T-helper 2 cell (primary cell): Measurements from ENCODE around the gene ACP3.
"Not testable (repeated sequence)": the region's sequence is repeated elsewhere in the genome, so short reads cannot be mapped to it uniquely, and the experiment has no call there.

ENCODE experiments used
- DNase-seq, 5 experiments: peaks; one replicate each; pipeline versions ENCODE4 v3.0.0 to v3.0.0-alpha.2; 2012 to 2022
- total RNA-seq, 2 donors: gene quantifications; one replicate each; lab custom pipeline; 2026; lab: John Stamatoyannopoulos, UW

ACP3 gene
- total RNA-seq: 0 reads per million in 2 donors

GRCh38 chr3:132317229-132317948 is at the start of gene ACP3:
Gene ACP3 (plus strand): TSS chr3:132317407. CDS start chr3:132317457, 50 bp downstream.
- DNase-seq: no peak

DNA sequence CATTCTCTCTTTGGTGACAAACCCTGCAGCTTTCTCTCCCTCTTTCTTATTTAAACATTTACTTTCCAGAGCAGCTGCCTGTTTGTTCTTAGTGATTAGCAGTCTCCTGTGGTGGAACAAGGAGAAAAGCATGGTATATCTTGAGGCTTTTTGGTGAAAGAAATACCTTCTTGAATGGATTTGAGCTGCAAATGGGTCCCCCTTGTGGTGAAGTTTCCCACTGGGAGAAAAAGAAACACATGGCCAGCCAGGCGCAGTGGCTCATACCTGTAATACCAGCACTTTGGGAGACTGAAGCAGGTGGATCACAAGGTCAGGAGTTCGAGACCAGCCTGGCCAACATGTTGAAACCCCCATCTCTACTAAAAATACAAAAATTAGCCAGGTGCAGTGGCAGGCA is 48.3 kb upstream of the ACP3 start:
- DNase-seq: no peak

GRCh38 chr3:132273036-132273435 is 44.2 kb upstream of the ACP3 start:
- DNase-seq: no peak

DNA sequence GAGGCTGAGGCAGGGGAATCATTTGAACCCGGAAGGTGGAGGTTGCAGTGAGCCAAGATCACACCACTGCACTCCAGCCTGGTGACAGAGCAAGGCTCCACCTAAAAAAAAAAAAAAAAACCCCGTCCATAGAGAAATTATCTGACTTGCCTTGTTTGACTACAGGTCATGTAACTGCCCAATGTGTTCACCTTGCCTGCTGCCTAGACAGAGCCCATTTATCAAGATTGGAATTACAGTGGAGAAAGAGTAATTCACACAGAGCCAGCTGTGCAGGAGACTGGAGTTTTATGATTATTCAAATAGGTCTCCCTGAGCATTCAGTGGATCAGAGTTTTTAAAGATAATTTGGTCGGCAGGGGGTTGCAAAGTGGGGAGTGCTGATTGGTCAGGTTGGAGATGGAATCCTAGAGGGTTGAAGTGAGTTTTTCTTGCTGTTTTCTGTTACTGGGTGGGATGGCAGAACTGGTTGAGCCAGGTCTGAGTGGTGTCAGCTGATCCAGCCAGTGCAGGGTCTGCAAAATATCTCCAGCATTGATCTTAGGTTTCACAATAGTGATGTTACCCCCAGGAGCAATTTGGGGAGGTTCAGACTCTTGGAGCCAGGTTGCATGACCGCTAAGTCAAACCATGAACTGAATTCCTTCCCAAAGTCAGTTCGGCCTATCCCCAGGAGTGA is 40.8 kb upstream of the ACP3 start:
- no peak for DNase-seq

DNA sequence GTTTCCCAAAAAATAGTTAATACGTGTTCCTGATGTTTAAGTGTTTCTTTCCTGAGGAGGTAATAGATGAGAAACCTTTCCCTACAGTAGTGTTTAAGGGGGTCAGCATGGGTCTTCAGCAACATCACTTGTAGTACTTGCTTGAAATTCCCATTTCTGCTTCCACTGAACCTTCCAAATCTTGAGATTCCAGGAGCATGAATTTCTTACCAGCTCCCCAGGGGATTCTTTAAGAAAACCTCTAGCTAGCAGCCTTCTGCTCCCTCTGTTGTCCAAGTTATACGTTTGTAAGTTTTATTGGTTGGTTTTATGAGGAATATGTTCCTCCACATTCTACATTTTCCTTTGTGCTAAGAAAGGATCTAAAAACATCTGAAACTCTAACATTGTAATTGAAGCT is 38.2 kb upstream of the ACP3 start:
- DNase-seq: no peak

- DNase-seq: no peak
These were observed 33.8 kb upstream of the ACP3 start for GRCh38 chr3:132283440-132283839.

DNA sequence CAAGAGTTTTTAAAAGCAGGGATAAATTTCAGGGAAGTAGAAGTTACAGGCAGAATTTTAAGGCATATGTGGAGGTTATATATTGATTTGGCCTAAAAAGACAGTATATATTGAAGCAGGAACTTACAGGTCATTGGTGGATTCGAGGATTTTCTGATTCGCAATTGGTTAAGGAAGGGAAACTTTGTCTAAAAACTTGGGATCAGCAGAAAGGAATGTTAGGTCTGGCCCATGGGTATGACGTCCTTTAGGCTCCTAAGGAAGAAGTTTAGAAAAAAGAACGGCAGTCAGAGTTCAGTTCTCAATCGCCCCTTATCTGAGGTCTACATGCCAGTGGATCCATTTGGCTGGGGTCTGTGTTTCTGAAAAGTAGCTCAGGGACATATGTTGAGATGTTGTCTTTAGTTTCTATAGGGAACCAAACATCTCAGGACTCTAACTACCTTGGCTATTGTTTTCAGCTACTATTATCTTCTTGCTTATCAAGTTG is 33.2 kb upstream of the ACP3 start:
- DNase-seq: no peak

DNA sequence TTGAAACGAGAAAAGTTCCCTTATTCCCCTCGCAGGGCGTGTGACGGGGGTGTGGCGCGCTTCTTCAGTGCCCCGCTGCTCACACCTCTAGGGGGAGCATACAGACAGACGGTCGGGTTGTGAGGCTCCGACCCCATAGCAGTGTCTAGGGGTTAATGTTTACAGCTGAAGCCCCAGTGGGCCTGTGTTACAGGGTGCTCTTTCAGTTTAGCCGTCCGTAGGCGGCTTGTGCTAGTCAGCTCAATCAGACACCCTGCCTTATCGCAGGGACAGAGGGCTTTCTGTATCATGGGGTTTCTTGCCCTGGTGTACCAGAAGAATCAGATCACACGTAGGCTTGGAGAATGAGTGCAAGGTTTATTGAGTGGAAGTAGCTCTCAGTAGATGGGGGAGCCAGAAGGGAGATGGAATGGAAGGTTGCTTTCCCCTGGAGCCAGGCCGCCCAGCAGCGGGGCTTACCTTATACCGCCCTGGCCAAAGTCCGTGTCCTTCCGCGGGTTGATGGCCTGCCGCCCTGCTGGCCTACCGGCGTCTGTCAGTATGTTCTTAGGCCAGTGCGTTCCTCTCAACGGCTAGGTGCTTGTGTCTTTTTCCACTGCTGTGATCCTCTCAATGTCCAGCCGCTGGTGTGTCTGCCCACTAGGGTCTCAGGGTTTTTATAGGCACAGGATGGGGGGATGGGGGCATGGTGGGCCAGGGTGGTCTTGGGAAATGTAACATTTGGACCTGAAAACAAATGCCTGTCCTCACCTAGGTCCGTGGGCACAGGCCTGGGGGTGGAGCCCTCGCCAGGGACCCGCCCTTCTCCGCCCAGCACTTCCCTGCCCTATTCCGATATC is 32.2 kb upstream of the ACP3 start:
- DNase-seq: no peak

DNA sequence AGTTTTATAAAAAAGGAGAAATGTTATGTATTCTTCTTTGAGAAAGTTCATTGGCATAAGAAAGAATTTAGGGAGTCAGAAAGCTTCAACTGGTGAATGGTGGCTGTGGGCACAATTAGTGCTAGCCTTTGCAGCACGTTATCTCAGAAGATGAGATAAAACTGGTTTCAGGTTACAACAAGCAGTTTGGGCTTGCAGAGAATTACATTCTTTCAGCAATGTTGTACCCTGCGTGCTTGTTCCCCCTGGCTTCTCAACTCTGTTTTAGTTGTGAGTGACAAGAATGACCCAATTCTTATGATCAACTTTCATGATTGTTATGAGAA is 31.6 kb upstream of the ACP3 start:
- DNase-seq: no peak

DNA sequence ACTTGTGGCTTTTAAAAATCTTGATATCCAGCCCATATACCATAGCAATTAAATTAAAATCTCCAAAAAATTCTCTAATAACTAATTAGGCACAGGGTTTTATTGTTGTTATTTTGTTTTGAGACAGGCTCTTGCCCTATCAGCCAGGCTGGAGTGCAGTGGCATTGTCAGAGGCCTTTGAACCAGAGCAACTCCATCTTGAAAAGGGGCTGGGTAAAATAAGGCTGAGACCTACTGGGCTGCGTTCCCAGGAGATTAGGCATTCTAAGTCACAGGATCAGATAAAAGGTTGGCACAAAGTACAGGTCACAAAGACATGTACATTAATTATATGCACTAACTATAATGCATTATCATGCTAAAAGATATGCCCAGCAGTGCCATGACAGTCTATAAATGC is 31.2 kb upstream of the ACP3 start:
- no peak for DNase-seq

GRCh38 chr3:132288357-132288756 is 28.9 kb upstream of the ACP3 start:
- DNase-seq: no peak

DNA sequence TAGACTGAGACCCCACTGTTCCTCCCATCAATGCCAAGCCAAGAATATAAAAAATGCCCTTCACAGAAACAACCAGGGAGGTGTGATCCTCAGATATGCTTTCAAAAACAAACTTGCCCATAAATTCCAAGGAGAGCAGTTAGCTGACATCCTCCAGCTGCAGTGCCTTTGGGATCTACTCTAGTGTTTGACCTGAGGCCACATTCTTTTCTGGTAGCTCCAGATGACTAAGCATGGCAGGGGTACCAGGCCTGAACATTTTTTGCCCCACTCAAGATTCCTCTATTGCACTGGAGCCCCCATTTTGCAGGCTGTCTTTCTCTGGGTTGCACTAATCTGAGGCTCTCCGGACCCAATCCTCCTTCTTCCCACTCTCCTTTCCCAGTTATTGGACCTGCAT is 27.9 kb upstream of the ACP3 start:
- no peak for DNase-seq

- DNase-seq: no peak
These were observed 26.4 kb upstream of the ACP3 start for GRCh38 chr3:132290833-132291232.

DNA sequence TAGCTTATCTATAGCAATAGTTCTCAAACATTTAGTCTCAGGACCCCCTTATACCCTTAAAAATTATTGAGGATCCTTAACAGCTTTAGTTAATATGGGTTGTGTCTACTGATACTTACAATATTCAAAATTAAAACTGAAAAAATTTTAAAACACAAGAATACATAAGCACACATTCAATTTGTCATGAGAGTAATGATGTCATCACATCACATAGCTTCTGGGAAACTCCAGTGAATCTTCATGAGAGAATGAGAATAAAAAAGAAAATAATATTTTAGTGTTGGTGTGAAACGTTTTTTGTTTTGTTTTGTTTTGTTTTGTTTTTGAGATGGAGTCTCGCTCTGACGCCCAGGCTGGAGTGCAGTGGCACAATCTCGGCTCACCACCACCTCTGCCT is 25.2 kb upstream of the ACP3 start:
- no peak for DNase-seq

DNA sequence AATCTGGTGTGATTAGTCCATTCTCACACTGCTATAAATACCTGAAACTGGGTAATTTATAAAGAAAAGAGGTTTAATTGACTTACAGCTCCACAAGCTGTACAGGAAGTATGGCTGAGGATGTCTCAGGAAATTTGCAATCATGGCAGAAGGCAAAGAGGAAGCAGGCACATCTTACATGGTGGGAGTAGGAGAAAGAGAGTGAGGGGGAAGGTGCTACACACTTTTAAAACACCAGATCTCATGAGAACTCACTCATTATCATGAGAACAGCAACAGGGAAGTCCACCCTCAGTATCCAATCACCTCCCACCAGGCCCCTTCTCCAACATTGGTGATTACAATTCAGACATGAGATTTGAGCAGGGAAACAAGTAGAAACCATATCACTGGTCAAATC is 24.0 kb upstream of the ACP3 start:
- no peak for DNase-seq

GRCh38 chr3:132294906-132295305 is 22.3 kb upstream of the ACP3 start:
- DNase-seq: no peak

DNA sequence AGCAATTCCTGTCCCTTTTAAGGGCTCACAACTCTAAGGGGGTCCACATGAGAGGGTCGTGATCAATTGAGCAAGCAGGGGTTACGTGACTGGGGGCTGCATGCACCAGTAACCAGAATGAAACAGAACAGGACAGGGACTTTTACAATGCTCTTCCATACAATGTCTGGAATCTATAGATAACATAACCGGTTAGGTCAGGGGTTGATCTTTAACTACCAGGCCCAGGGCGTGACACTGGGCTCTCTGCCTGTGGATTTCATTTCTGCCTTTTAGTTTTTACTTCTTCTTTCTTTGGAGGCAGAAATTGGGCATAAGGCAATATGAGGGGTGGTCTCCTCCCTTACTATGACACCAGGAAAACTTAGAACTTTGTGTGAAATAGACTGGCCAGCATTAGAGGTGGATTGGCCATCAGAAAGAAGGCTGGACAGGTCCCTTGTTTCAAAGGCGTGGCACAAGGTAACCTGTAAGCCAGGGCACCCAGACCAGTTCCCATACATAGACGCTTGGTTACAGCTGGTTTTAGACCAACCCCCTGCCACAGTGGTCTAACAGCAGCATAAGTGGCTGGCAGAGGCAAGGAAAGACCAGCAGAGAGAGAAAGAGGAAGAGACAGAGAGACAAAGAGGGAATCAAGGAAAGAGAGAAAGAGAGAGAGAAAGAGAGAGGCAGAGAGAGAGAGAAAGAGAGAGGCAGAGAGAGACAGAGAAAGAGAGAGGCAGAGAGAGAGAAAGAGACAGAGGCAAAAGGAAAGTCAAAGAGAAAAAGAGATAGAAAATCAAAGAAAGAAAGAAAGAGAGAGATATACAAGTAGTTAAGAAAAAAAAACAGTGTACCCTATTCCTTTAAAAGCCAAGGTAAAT is 13.6 kb upstream of the ACP3 start:
- DNase-seq: not testable (repeated sequence)

- not testable (repeated sequence) for DNase-seq
These were observed 12.9 kb upstream of the ACP3 start for GRCh38 chr3:132304351-132304750.

DNA sequence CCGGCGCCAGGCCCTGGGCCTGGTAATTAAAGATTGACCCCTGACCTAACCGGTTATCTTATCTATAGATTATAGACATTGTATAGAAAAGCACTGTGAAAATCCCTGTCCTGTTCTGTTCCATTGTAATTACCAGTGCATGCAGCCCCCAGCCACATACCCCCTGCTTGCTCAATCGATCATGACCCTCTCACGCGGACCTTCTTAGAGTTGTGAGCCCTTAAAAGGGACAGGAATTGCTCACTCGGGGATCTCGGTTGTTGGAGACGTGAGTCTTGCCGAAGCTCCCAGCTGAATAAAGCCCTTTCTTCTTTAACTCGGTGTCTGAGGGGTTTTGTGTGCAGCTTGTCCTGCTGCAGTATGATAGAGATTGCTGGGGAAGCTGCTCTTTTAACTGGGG is 7.2 kb upstream of the ACP3 start:
- DNase-seq: not testable (repeated sequence)

- no peak for DNase-seq
These were observed 5.9 kb upstream of the ACP3 start for GRCh38 chr3:132311316-132311715.

GRCh38 chr3:132311841-132312240 is 5.4 kb upstream of the ACP3 start:
- DNase-seq: no peak

DNA sequence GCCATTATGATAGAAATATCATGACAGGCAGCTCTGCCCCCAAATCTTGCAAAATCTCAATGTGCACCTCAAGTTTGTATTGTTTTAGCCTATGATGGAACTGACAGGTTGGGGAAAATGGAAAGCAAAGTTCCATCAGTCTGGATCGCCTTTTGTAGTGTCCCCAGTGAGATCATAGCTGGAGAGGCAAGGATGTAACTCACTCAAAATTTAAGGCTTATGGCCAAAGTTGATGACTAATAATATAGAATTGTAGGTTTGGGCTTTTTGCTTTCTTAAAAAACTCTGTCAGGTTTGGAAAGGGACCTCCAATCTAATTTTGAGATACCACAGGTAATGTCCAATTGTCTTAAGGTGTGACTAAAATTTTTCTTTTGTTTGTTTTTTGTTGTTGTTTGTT is 1.4 kb upstream of the ACP3 start:
- DNase-seq: no peak

DNA sequence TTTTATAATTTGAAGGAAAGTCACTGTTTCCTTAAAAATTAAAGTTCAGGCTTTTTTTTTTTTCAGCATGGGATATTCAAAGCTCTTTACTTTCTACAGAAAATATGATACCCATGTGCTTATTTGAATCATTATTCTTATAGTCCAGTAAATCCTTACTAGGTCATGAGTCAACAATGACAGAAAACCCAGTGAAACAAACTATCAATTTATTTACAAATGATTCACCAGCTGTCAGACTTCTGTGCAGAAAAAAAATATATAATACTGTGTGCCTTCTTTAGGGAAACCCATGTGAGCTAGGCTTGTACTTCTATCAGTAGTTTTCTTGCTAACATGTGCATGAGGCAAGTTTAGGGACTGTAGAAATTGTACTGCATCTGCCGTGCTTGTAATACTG is 1.2 kb downstream of the ACP3 start:
- no peak for DNase-seq
